WTC11 (cell line): Measurements from ENCODE around the gene AIF1.

Source experiments
- NR1H2 ChIP-seq: sonication (generic); formaldehyde crosslinking; IDR thresholded peaks from 2 replicates; pipeline ENCODE4 v1.9.0; 2021; ENCODE audit warnings: mild to moderate bottlenecking, moderate library complexity, missing genetic modification reagents
- TCF7 ChIP-seq: sonication (generic); formaldehyde crosslinking; IDR thresholded peaks from 2 replicates; pipeline ENCODE4 v1.8.0; 2022; ENCODE audit warnings: mild to moderate bottlenecking, low read depth, missing genetic modification reagents, moderate library complexity
- ZNF121 ChIP-seq: sonication (generic); formaldehyde crosslinking; IDR thresholded peaks from 2 replicates; pipeline ENCODE4 v1.8.0; 2023; ENCODE audit warnings: missing genetic modification reagents
- TF ChIP-seq, protein P1 (sequence below): sonication (generic); formaldehyde crosslinking; IDR thresholded peaks from 2 replicates; pipeline ENCODE4 v1.8.0; 2023; ENCODE audit warnings: missing genetic modification reagents
- TF ChIP-seq, protein P2 (sequence below): sonication (generic); formaldehyde crosslinking; IDR thresholded peaks from 2 replicates; pipeline ENCODE4 v1.8.1; 2022; ENCODE audit warnings: low read depth, missing genetic modification reagents, borderline replicate concordance
- TF ChIP-seq, protein P3 (sequence below): sonication (generic); formaldehyde crosslinking; IDR thresholded peaks from 2 replicates; pipeline ENCODE4 v1.8.0; 2023; ENCODE audit warnings: missing genetic modification reagents, mild to moderate bottlenecking, borderline replicate concordance
- TF ChIP-seq, protein P4 (sequence below): fragments of 250-450 bp; sonication (Bioruptor Pico); conservative IDR thresholded peaks from 2 replicates; pipeline ENCODE4 v1.9.0; 2021; ENCODE audit warnings: mild to moderate bottlenecking
- TF ChIP-seq, protein P5 (sequence below): fragments of 200-600 bp; IDR thresholded peaks from 2 replicates; pipeline ENCODE4 v1.8.0; 2022; ENCODE audit warnings: antibody characterized with exemption

DNA sequence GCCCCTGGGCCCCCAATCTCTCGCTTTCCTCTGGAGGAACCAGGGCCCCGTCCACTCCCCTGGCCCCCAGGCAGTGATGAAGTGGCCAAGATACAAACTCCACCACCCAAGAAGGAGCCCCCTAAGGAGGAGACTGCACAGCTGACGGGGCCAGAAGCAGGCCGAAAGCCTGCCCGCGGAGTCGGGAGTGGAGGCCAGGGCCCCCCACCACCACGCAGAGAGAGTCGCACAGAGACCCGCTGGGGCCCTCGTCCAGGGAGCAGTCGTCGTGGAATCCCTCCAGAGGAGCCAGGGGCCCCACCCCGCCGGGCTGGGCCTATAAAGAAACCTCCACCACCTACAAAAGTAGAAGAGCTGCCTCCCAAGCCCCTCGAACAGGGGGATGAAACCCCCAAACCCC, 16.2 kb downstream of the AIF1 start:
- TF ChIP-seq, protein P1, sequence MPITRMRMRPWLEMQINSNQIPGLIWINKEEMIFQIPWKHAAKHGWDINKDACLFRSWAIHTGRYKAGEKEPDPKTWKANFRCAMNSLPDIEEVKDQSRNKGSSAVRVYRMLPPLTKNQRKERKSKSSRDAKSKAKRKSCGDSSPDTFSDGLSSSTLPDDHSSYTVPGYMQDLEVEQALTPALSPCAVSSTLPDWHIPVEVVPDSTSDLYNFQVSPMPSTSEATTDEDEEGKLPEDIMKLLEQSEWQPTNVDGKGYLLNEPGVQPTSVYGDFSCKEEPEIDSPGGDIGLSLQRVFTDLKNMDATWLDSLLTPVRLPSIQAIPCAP (CRISPR knock-in tag): no peak
- TF ChIP-seq, protein P2, sequence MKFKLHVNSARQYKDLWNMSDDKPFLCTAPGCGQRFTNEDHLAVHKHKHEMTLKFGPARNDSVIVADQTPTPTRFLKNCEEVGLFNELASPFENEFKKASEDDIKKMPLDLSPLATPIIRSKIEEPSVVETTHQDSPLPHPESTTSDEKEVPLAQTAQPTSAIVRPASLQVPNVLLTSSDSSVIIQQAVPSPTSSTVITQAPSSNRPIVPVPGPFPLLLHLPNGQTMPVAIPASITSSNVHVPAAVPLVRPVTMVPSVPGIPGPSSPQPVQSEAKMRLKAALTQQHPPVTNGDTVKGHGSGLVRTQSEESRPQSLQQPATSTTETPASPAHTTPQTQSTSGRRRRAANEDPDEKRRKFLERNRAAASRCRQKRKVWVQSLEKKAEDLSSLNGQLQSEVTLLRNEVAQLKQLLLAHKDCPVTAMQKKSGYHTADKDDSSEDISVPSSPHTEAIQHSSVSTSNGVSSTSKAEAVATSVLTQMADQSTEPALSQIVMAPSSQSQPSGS (CRISPR knock-in tag): no peak
- TF ChIP-seq TCF7 (CRISPR knock-in tag): no peak
- TF ChIP-seq, protein P3, sequence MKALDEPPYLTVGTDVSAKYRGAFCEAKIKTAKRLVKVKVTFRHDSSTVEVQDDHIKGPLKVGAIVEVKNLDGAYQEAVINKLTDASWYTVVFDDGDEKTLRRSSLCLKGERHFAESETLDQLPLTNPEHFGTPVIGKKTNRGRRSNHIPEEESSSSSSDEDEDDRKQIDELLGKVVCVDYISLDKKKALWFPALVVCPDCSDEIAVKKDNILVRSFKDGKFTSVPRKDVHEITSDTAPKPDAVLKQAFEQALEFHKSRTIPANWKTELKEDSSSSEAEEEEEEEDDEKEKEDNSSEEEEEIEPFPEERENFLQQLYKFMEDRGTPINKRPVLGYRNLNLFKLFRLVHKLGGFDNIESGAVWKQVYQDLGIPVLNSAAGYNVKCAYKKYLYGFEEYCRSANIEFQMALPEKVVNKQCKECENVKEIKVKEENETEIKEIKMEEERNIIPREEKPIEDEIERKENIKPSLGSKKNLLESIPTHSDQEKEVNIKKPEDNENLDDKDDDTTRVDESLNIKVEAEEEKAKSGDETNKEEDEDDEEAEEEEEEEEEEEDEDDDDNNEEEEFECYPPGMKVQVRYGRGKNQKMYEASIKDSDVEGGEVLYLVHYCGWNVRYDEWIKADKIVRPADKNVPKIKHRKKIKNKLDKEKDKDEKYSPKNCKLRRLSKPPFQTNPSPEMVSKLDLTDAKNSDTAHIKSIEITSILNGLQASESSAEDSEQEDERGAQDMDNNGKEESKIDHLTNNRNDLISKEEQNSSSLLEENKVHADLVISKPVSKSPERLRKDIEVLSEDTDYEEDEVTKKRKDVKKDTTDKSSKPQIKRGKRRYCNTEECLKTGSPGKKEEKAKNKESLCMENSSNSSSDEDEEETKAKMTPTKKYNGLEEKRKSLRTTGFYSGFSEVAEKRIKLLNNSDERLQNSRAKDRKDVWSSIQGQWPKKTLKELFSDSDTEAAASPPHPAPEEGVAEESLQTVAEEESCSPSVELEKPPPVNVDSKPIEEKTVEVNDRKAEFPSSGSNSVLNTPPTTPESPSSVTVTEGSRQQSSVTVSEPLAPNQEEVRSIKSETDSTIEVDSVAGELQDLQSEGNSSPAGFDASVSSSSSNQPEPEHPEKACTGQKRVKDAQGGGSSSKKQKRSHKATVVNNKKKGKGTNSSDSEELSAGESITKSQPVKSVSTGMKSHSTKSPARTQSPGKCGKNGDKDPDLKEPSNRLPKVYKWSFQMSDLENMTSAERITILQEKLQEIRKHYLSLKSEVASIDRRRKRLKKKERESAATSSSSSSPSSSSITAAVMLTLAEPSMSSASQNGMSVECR: no peak
- TF ChIP-seq, protein P4, sequence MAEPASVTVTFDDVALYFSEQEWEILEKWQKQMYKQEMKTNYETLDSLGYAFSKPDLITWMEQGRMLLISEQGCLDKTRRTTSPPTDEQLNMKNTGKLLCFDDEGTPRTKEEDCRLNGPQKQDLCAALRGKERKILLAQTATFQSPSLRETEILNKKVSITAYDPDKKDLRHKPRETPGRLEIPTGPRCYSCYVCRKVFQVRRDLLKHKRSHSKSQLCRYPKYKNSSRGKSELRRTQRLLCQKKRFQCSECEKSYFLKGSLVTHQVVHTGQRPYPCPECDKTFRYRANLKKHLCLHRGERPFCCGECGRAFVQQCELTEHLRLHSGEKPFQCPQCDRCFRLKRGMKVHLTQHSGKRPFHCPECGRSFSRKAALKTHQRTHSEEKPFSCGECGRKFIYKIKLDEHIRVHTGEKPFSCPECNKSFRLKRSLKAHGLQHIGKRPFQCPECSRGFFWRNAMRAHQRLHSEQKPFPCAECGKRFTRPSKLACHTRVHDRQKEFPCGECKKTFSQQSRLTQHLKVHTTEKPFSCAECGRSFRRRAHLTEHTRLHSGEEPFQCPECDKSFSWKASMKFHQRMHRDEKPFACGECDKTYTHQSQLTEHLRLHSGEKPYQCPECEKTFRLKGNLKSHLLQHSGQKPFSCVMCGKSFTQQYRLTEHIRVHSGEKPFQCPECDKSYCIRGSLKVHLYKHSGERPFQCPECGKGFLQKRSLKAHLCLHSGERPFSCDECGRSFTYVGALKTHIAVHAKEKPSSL (CRISPR knock-in tag): no peak
- TF ChIP-seq, protein P5, sequence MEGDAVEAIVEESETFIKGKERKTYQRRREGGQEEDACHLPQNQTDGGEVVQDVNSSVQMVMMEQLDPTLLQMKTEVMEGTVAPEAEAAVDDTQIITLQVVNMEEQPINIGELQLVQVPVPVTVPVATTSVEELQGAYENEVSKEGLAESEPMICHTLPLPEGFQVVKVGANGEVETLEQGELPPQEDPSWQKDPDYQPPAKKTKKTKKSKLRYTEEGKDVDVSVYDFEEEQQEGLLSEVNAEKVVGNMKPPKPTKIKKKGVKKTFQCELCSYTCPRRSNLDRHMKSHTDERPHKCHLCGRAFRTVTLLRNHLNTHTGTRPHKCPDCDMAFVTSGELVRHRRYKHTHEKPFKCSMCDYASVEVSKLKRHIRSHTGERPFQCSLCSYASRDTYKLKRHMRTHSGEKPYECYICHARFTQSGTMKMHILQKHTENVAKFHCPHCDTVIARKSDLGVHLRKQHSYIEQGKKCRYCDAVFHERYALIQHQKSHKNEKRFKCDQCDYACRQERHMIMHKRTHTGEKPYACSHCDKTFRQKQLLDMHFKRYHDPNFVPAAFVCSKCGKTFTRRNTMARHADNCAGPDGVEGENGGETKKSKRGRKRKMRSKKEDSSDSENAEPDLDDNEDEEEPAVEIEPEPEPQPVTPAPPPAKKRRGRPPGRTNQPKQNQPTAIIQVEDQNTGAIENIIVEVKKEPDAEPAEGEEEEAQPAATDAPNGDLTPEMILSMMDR: no peak
- no peak for TF ChIP-seq ZNF121
- TF ChIP-seq NR1H2: no peak
